Activated T-cell treated with anti-CD3 and anti-CD28 coated beads for 1 hour (primary cell): ENCODE data around the gene LRRC18.

ENCODE experiments used
- DNase-seq: peaks from one replicate; pipeline ENCODE4 v3.0.0-alpha.2; 2020; ENCODE audit warnings: low read depth

LRRC18 gene

DNA sequence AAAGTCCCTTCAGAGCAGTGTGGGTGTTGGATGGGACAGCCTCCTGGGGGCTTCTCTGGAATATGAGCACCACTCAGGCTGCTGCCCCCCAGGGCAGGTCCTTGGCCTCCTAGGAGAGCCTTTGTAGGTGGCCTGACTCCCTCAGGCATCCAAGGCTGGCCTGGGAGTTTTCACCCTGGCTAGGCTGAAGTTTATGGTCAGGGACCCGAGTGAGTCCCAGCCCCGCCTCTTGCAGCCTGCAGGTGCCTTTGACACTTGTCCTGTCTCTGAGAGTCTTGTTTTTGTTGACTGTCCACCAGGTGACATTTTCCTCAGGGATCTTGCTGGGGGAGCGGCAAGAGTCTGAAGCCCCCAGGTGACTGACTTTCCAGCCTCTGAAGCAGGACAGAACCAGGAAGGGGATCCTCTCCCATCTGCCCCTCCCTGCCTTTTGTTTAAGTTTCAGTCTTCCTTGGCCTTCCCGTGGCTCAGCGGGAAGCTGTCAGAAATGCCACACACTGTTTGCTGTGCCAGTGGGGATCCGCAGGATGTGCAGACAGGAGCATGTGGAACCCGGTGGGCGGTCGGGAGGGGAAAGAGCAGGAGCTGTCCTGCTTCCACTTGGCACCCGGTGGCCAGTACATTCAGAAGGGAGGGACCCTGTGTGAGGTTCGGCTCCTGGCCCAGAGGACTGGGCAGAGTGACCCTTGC lies 59.5 kb downstream of the LRRC18 start:
- no peak for DNase-seq

- no peak for DNase-seq
Measured at GRCh38 chr10:48879451-48879850, 60.2 kb downstream of the LRRC18 start.

DNA sequence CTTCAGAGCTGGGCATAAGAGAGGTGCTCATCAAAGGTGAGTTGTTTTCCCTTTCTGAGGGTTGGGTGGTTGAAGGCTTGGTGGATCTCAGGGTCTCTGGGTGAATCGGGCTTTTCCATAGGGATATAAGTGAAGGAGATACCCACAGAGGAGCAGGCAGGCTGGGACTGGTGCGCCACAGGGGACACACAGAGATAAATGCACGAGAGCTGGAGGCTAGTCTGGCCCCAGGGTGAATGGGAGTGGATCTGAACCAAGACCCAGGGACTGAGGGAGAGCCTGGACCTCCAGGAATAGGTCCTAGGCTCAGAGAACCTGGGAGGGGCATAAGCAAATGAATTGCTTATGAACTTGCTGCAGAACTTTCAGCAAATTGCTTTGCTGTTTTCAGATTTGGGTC lies 61.5 kb downstream of the LRRC18 start:
- no peak for DNase-seq

GRCh38 chr10:48872234-48872633 lies 67.4 kb downstream of the LRRC18 start:
- DNase-seq, result no peak
